Keratinocyte (primary cell): ENCODE results near the gene BMAL2. TPM values are rescaled to one million over a fixed set of nuclear protein-coding genes. Genes with fewer than 3 reads are reported as not detected.

ENCODE experiments used
- DNase-seq: peaks from one replicate; pipeline ENCODE4 v3.0.0-alpha.2; 2011; ENCODE audit warnings: low read depth, missing footprints, low spot score
- FAIRE-seq: peaks from 2 replicates; lab custom pipeline; 2011; peaks lifted over from hg19 to GRCh38; lab: Jason Lieb, UNC
- H2AFZ ChIP-seq: 2 replicates; pipeline ENCODE4 v1.6.0; 2012; ENCODE audit warnings: low read length, control low read depth, inconsistent platforms; ENCODE audit not compliant: control insufficient read depth
- H3K27ac ChIP-seq: 2 replicates; pipeline ENCODE4 v1.5.1; 2011; ENCODE audit warnings: low read length; ENCODE audit not compliant: control insufficient read depth, insufficient read depth
- H3K27me3 ChIP-seq: 3 replicates; pipeline ENCODE4 v1.6.0; 2011; ENCODE audit warnings: low read length; ENCODE audit not compliant: control insufficient read depth, insufficient read depth; ENCODE audit errors: extremely low read depth
- H3K36me3 ChIP-seq, 2 experiments: 2 replicates in 1 of 2; 3 replicates in 1 of 2; pipeline ENCODE4 v1.5.1; 2011; ENCODE audit warnings: low read length in 2 of 2, mild to moderate bottlenecking in 1 of 2; ENCODE audit not compliant: control insufficient read depth in 2 of 2, insufficient read depth in 2 of 2; ENCODE audit errors: extremely low read depth in 1 of 2
- H3K4me1 ChIP-seq: 3 replicates; pipeline ENCODE4 v1.5.1; 2011; ENCODE audit warnings: low read length; ENCODE audit not compliant: control insufficient read depth, insufficient read depth; ENCODE audit errors: extremely low read depth
- H3K4me2 ChIP-seq: 3 replicates; pipeline ENCODE4 v1.6.0; 2011; ENCODE audit warnings: low read depth, low read length; ENCODE audit not compliant: control insufficient read depth, insufficient read depth; ENCODE audit errors: extremely low read depth
- H3K4me3 ChIP-seq, 3 experiments: fragments of 200-600 bp in 1 of 3; sonication (generic) in 1 of 3; 2 replicates in 2 of 3; 3 replicates in 1 of 3; pipeline ENCODE4 v1.5.1; 2011 to 2016; ENCODE audit warnings: low read length in 3 of 3, mild to moderate bottlenecking in 3 of 3, control low read depth in 2 of 3, inconsistent platforms in 1 of 3, low read depth in 1 of 3, mixed read lengths in 1 of 3, mixed run types in 1 of 3, moderate library complexity in 1 of 3; ENCODE audit not compliant: control insufficient read depth in 2 of 3, insufficient read depth in 2 of 3; ENCODE audit errors: extremely low read depth in 1 of 3
- H3K79me2 ChIP-seq: 2 replicates; pipeline ENCODE4 v1.6.0; 2012; ENCODE audit warnings: low read length; ENCODE audit not compliant: control insufficient read depth, insufficient read depth
- H3K9ac ChIP-seq: 3 replicates; pipeline ENCODE4 v1.6.0; 2011; ENCODE audit warnings: low read length; ENCODE audit not compliant: control insufficient read depth, insufficient read depth; ENCODE audit errors: extremely low read depth
- H3K9me1 ChIP-seq: 3 replicates; pipeline ENCODE4 v1.6.0; 2011; ENCODE audit warnings: low read length; ENCODE audit not compliant: control insufficient read depth, insufficient read depth; ENCODE audit errors: extremely low read depth
- H3K9me3 ChIP-seq: 2 replicates; pipeline ENCODE4 v1.5.1; 2012; ENCODE audit warnings: low read depth, low read length; ENCODE audit not compliant: control insufficient read depth
- H4K20me1 ChIP-seq: 3 replicates; pipeline ENCODE4 v1.6.0; 2011; ENCODE audit warnings: low read length; ENCODE audit not compliant: control insufficient read depth, insufficient read depth; ENCODE audit errors: extremely low read depth
- EZH2 ChIP-seq: IDR thresholded peaks from one replicate; pipeline ENCODE4 v1.6.1; 2012; ENCODE audit warnings: inconsistent platforms, mild to moderate bottlenecking, low read length, moderate library complexity
- dilution Hi-C: fragments of 300-500 bp; cut with MboI; formaldehyde crosslinking; loops from one replicate; pipeline ENCODE4 v1.7.0; 2020; ENCODE audit warnings: low sequenced_read_pairs; ENCODE audit not compliant: extremely low pct_ligation_motif_present
- polyA plus RNA-seq, 5 experiments: library from polyadenylated mRNA; depleted of rRNA in 3 of 5; stranded (reverse) in 3 of 5; stranded (forward) in 1 of 5; unstranded in 1 of 5; fragments of >200 nt; gene quantifications; 1 replicate in 1 of 5; 2 replicates in 3 of 5; 3 replicates in 1 of 5; pipeline versions ENCODE4 v1.2.1 to v1.2.3, GENCODE V29; 2011 to 2012; ENCODE audit warnings: missing spikeins in 2 of 5, low read depth in 1 of 5, low replicate concordance in 1 of 5
- TF ChIP-seq, protein P1 (sequence below), 3 experiments: IDR thresholded peaks in 1 of 3; conservative IDR thresholded peaks in 1 of 3; optimal IDR thresholded peaks in 1 of 3; 2 replicates in 2 of 3; 3 replicates in 1 of 3; pipeline versions ENCODE3 to v1.5.1; 2011; ENCODE audit warnings: low read length in 3 of 3, mild to moderate bottlenecking in 3 of 3, moderate library complexity in 2 of 3, control low read depth in 1 of 3, inconsistent platforms in 1 of 3; ENCODE audit not compliant: insufficient read depth in 2 of 3; ENCODE audit errors: extremely low read depth in 1 of 3

The BMAL2 gene
- polyA plus RNA-seq, 1 donor (not counting 4 experiments of a cell fraction or from before 2014, with no cell fraction given) = 33.6 TPM

GRCh38 chr12:27297566-27297965, 35.1 kb upstream of the BMAL2 start:
- Histone ChIP-seq H3K79me2 (no peaks in the 10 kb centered on the region), H3K4me2 (no peak overlapping the region), H3K27me3 (no peaks in the 10 kb centered on the region), H3K4me3 (no peak overlapping the region), H3K27ac (no peak overlapping the region), H2AFZ (no peak overlapping the region), H3K4me1 (no peaks in the 10 kb centered on the region), H3K36me3 (no peaks in the 10 kb centered on the region), H3K9me3 (no peaks in the 10 kb centered on the region), H3K9me1 (no peaks in the 10 kb centered on the region), H4K20me1 (no peaks in the 10 kb centered on the region), H3K9ac (no peak overlapping the region)
- FAIRE-seq (no peak), DNase-seq (no peak)
- TF ChIP-seq, protein P1, sequence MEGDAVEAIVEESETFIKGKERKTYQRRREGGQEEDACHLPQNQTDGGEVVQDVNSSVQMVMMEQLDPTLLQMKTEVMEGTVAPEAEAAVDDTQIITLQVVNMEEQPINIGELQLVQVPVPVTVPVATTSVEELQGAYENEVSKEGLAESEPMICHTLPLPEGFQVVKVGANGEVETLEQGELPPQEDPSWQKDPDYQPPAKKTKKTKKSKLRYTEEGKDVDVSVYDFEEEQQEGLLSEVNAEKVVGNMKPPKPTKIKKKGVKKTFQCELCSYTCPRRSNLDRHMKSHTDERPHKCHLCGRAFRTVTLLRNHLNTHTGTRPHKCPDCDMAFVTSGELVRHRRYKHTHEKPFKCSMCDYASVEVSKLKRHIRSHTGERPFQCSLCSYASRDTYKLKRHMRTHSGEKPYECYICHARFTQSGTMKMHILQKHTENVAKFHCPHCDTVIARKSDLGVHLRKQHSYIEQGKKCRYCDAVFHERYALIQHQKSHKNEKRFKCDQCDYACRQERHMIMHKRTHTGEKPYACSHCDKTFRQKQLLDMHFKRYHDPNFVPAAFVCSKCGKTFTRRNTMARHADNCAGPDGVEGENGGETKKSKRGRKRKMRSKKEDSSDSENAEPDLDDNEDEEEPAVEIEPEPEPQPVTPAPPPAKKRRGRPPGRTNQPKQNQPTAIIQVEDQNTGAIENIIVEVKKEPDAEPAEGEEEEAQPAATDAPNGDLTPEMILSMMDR (optimal IDR thresholded peaks at IDR 0.05 in 1 of 3, IDR thresholded peaks at IDR 0.05 in 1 of 3, conservative IDR thresholded peaks at IDR 0.05 in 1 of 3; ENCODE audit: extremely low read depth in 1 of 3, insufficient read depth in 2 of 3, low read length in 3 of 3) = no peak
- TF ChIP-seq EZH2 = no peak
- dilution Hi-C loops = no loop called here

DNA sequence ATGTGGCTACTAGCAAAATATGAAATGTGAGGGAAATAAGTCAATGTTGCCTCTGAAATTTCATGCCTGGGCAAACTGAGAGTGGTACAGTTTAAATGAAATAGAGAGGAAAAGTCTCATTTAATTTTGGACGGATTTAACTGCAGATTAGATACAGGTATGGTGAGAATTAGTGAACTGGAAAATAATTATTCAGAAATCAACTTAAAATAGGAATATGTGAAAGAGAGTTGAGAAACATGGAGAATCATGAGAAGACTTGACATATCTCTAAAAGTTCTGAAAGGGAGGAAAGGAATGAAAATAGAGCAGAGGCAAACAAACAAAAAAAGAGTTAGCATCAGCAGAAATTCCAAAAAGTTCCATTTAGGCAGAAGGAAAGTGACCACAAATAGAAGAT, 33.5 kb upstream of the BMAL2 start:
- TF ChIP-seq, protein P1 (optimal IDR thresholded peaks at IDR 0.05 in 1 of 3, IDR thresholded peaks at IDR 0.05 in 1 of 3, conservative IDR thresholded peaks at IDR 0.05 in 1 of 3; ENCODE audit: extremely low read depth in 1 of 3, insufficient read depth in 2 of 3, low read length in 3 of 3) = no peak
- no peak for TF ChIP-seq EZH2
- FAIRE-seq (no peak), DNase-seq (no peak)
- Histone ChIP-seq H3K9ac (no peak overlapping the region), H3K27ac (no peak overlapping the region), H3K79me2 (no peaks in the 10 kb centered on the region), H3K9me3 (no peaks in the 10 kb centered on the region), H3K4me3 (no peak overlapping the region), H3K36me3 (peaks cover 2 to 3% of the 10 kb centered on the region in 2 experiments), H3K9me1 (no peaks in the 10 kb centered on the region), H2AFZ (no peak overlapping the region), H3K4me2 (no peak overlapping the region), H3K4me1 (no peaks in the 10 kb centered on the region), H3K27me3 (no peaks in the 10 kb centered on the region), H4K20me1 (no peaks in the 10 kb centered on the region)
- dilution Hi-C loops = no loop called here
